ENCODE measurements around the gene VWF.

Gene VWF

DNA sequence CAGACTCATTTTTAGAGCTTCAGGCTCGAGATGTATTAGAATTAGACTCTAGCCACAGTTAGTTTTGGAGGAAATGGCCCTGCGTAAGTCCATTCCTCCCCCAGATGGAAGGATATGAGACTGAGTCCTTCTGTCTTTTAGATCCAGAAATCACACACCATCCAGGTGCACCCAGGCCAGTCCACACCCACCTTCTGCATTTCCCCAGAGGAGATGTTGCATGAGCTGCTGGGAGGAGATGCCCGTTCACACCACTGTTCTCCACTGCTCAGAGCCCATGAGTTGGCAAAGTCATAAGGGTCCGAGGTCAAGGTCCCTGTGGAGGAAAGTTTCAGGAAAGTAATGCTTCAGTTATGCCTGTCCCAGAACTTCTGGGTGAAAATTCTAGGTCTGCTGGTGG, 29.2 kb downstream of the VWF start:
- DNase-seq (ENCODE audit: low read depth) = no peak
- H3K4me3 ChIP-seq (ENCODE audit: low read depth, low read length) = no peak overlapping the region
- TF ChIP-seq, protein P1, sequence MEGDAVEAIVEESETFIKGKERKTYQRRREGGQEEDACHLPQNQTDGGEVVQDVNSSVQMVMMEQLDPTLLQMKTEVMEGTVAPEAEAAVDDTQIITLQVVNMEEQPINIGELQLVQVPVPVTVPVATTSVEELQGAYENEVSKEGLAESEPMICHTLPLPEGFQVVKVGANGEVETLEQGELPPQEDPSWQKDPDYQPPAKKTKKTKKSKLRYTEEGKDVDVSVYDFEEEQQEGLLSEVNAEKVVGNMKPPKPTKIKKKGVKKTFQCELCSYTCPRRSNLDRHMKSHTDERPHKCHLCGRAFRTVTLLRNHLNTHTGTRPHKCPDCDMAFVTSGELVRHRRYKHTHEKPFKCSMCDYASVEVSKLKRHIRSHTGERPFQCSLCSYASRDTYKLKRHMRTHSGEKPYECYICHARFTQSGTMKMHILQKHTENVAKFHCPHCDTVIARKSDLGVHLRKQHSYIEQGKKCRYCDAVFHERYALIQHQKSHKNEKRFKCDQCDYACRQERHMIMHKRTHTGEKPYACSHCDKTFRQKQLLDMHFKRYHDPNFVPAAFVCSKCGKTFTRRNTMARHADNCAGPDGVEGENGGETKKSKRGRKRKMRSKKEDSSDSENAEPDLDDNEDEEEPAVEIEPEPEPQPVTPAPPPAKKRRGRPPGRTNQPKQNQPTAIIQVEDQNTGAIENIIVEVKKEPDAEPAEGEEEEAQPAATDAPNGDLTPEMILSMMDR (IDR thresholded peaks at IDR 0.05; ENCODE audit: low read depth, low read length, missing control alignments) = no peak
- in situ Hi-C loops (cut with HindIII; ENCODE audit: low sequenced_read_pairs) = no loop called here

DNA sequence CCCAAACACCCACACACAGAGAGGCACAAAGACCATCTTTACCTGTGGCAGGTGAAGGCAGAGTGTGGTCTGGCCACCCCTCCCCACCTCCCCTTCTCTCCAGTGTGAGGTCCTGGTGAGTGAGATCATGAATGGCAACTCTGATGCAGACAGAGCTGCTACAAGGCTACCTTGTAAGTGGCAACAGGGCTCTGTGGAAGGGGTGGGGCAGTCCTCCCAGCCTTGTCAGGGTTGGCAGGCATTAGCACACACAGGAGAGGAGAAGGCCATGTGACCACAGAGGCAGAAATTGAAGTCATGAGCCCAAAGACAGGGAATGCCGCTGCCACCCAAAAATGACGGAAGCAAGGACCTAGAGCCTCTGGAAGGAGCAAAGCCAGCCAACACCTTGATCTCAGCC, 30.7 kb downstream of the VWF start:
- TF ChIP-seq, protein P1 (IDR thresholded peaks at IDR 0.05; ENCODE audit: low read depth, low read length, missing control alignments) = no peak
- H3K4me3 ChIP-seq (ENCODE audit: low read depth, low read length) = no peak overlapping the region
- in situ Hi-C loops (cut with HindIII; ENCODE audit: low sequenced_read_pairs) = no loop called here
- DNase-seq (ENCODE audit: low read depth) = no peak

DNA sequence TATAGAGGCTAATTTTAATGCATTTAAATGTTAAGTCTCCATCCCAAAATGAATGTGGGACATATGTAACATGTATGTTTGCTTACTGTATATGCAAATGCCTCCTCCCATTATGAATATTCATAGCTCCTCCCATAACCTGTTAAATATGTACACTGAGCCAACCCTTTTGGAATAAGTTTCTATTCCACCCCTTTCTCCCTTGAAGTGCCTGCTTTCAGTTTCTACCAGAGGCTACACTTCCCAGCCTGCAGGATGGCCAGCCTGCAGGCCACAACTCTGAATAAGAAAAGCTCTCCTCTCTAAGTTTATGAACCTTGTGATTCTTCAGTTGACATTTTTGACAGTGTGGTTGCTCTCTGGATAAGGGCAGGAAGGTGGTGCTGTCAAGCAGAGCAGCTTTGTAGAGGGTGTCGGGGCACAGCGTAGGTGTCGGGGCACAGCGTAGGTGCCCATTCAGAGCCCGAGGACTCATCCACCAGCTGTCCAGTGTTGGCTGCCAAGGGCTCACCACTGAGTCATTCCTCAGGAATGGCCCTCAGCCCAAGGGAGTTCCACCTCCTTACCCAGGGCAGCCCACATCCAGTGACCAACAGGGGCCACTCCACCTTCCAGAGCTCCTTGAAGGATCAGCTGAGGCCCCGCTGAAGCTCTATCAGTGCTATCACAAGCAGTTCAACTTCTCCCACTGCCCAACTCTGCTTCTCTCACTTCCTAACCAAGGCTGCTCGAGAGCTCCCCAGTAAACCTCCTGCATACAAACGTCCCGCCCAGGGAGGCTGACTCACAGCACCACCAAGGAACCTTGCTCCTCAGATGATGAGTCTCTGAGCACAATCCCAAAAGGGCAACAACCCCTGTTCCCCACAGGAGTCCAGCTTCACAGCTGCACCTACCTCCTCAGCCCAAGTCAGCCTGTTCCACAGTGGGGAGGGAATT, 31.4 kb downstream of the VWF start:
- in situ Hi-C loops (cut with HindIII; ENCODE audit: low sequenced_read_pairs) = no loop called here
- no peak overlapping the region for H3K4me3 ChIP-seq (ENCODE audit: low read depth, low read length)
- TF ChIP-seq, protein P1 (IDR thresholded peaks at IDR 0.05; ENCODE audit: low read depth, low read length, missing control alignments) = no peak
- peak; percentile 57 for DNase-seq (ENCODE audit: low read depth)

GRCh38 chr12:6091786-6092566, 32.5 kb downstream of the VWF start:
- DNase-seq (ENCODE audit: low read depth) = no peak
- TF ChIP-seq, protein P1 (IDR thresholded peaks at IDR 0.05; ENCODE audit: low read depth, low read length, missing control alignments) = no peak
- H3K4me3 ChIP-seq (ENCODE audit: low read depth, low read length) = no peak overlapping the region
- in situ Hi-C loops (cut with HindIII; ENCODE audit: low sequenced_read_pairs) = no loop called here

- no peak for DNase-seq (ENCODE audit: low read depth)
Measured at GRCh38 chr12:6090803-6091202, 33.7 kb downstream of the VWF start.

More at GRCh38 chr12:6090803-6091202, 33.7 kb downstream of the VWF start:
- in situ Hi-C loops (cut with HindIII; ENCODE audit: low sequenced_read_pairs) = no loop called here
- no peak overlapping the region for H3K4me3 ChIP-seq (ENCODE audit: low read depth, low read length)
- TF ChIP-seq, protein P1 (IDR thresholded peaks at IDR 0.05; ENCODE audit: low read depth, low read length, missing control alignments) = no peak

Measured in astrocyte of the cerebellum (primary cell).